ENCODE measurements around the gene GOLGA3.
"Not testable (repeated sequence)": the region's sequence is repeated elsewhere in the genome, so short reads cannot be mapped to it uniquely, and the experiment has no call there.

The GOLGA3 gene

GRCh38 chr12:132858718-132859266 lies 30.1 kb upstream of the GOLGA3 start:
- H3K27me3 ChIP-seq (ENCODE audit: low read depth, low read length) = no peaks in the 10 kb centered on the region
- H3K4me1 ChIP-seq (ENCODE audit: control insufficient read depth in 1 of 2, insufficient read depth in 2 of 2, low read length in 2 of 2) = no peaks in the 10 kb centered on the region
- no peak overlapping the region for H3K4me3 ChIP-seq (ENCODE audit: low read depth in 1 of 2, low read length in 2 of 2)
- H3K27ac ChIP-seq (ENCODE audit: low read length) = no peak overlapping the region
- H3K36me3 ChIP-seq (ENCODE audit: control insufficient read depth in 1 of 2, insufficient read depth in 2 of 2, low read length in 2 of 2) = peaks cover 41 to 79% of the 10 kb centered on the region in 2 donors
- H3K9me3 ChIP-seq (ENCODE audit: control insufficient read depth in 1 of 2, low read length in 2 of 2) = no peaks in the 10 kb centered on the region

DNA sequence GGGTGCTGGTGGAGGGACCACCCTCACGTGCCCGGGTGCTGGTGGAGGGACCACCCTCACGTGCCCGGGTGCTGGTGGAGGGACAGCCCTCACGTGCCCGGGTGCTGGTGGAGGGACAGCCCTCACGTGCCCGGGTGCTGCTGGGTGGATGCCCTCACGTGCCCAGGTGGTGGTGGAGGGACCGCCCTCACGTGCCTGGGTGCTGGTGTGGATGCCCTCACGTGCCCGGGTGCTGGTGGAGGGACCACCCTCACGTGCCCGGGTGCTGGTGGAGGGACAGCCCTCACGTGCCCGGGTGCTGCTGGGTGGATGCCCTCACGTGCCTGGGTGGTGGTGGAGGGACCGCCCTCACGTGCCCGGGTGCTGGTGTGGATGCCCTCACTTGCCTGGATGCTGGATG lies 28.4 kb upstream of the GOLGA3 start:
- H3K9me3 ChIP-seq (ENCODE audit: control insufficient read depth in 1 of 2, low read length in 2 of 2); H3K27me3 ChIP-seq (ENCODE audit: low read depth, low read length); H3K4me3 ChIP-seq (ENCODE audit: low read depth in 1 of 2, low read length in 2 of 2); H3K27ac ChIP-seq (ENCODE audit: low read length); H3K4me1 ChIP-seq (ENCODE audit: control insufficient read depth in 1 of 2, insufficient read depth in 2 of 2, low read length in 2 of 2): not testable (repeated sequence)
- H3K36me3 ChIP-seq (ENCODE audit: control insufficient read depth in 1 of 2, insufficient read depth in 2 of 2, low read length in 2 of 2) = peaks cover 48 to 91% of the 10 kb centered on the region in 2 donors

DNA sequence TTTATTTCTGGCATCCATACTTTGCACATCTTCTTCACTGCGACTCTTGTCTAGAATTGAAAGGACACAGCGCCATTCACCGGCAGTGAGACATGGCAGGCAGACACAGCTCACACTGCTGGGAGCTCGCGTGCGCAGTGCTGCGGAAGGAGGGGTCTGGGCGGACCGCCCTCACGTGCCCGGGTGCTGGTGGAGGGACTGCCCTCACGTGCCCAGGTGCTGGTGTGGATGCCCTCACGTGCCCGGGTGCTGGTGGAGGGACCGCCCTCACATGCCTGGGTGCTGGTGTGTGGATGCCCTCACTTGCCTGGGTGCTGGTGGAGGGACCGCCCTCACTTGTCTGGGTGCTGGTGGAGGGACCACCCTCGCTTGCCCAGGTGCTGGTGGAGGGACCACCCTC lies 27.9 kb upstream of the GOLGA3 start:
- H3K36me3 ChIP-seq (ENCODE audit: control insufficient read depth in 1 of 2, insufficient read depth in 2 of 2, low read length in 2 of 2) = peaks cover 49 to 90% of the 10 kb centered on the region in 2 donors

GRCh38 chr12:132855211-132855610 lies 26.5 kb upstream of the GOLGA3 start:
- not testable (repeated sequence) for H3K27me3 ChIP-seq (ENCODE audit: low read depth, low read length); H3K27ac ChIP-seq (ENCODE audit: low read length); H3K4me1 ChIP-seq (ENCODE audit: control insufficient read depth in 1 of 2, insufficient read depth in 2 of 2, low read length in 2 of 2); H3K9me3 ChIP-seq (ENCODE audit: control insufficient read depth in 1 of 2, low read length in 2 of 2); H3K4me3 ChIP-seq (ENCODE audit: low read depth in 1 of 2, low read length in 2 of 2)
- peaks cover 48 to 89% of the 10 kb centered on the region in 2 donors for H3K36me3 ChIP-seq (ENCODE audit: control insufficient read depth in 1 of 2, insufficient read depth in 2 of 2, low read length in 2 of 2)

More for the DNA sequence above, 27.9 kb upstream of the GOLGA3 start:
- Histone ChIP-seq H3K4me1 (ENCODE audit: control insufficient read depth in 1 of 2, insufficient read depth in 2 of 2, low read length in 2 of 2) (no peaks in the 10 kb centered on the region), H3K4me3 (ENCODE audit: low read depth in 1 of 2, low read length in 2 of 2) (no peak overlapping the region), H3K27me3 (ENCODE audit: low read depth, low read length) (no peaks in the 10 kb centered on the region), H3K9me3 (ENCODE audit: control insufficient read depth in 1 of 2, low read length in 2 of 2) (no peaks in the 10 kb centered on the region), H3K27ac (ENCODE audit: low read length) (no peak overlapping the region)

GRCh38 chr12:132853285-132854092 lies 24.8 kb upstream of the GOLGA3 start:
- no peaks in the 10 kb centered on the region for H3K4me1 ChIP-seq (ENCODE audit: control insufficient read depth in 1 of 2, insufficient read depth in 2 of 2, low read length in 2 of 2)
- no peak overlapping the region for H3K4me3 ChIP-seq (ENCODE audit: low read depth in 1 of 2, low read length in 2 of 2)
- H3K9me3 ChIP-seq (ENCODE audit: control insufficient read depth in 1 of 2, low read length in 2 of 2) = no peaks in the 10 kb centered on the region
- peaks cover 49 to 81% of the 10 kb centered on the region in 2 donors for H3K36me3 ChIP-seq (ENCODE audit: control insufficient read depth in 1 of 2, insufficient read depth in 2 of 2, low read length in 2 of 2)
- H3K27me3 ChIP-seq (ENCODE audit: low read depth, low read length) = no peaks in the 10 kb centered on the region
- H3K27ac ChIP-seq (ENCODE audit: low read length) = no peak overlapping the region

GRCh38 chr12:132852496-132852895 lies 23.8 kb upstream of the GOLGA3 start:
- Histone ChIP-seq H3K4me1 (ENCODE audit: control insufficient read depth in 1 of 2, insufficient read depth in 2 of 2, low read length in 2 of 2) (no peaks in the 10 kb centered on the region), H3K36me3 (ENCODE audit: control insufficient read depth in 1 of 2, insufficient read depth in 2 of 2, low read length in 2 of 2) (peaks cover 53 to 83% of the 10 kb centered on the region in 2 donors), H3K4me3 (ENCODE audit: low read depth in 1 of 2, low read length in 2 of 2) (no peak overlapping the region), H3K9me3 (ENCODE audit: control insufficient read depth in 1 of 2, low read length in 2 of 2) (no peaks in the 10 kb centered on the region), H3K27ac (ENCODE audit: low read length) (no peak overlapping the region), H3K27me3 (ENCODE audit: low read depth, low read length) (no peaks in the 10 kb centered on the region)

DNA sequence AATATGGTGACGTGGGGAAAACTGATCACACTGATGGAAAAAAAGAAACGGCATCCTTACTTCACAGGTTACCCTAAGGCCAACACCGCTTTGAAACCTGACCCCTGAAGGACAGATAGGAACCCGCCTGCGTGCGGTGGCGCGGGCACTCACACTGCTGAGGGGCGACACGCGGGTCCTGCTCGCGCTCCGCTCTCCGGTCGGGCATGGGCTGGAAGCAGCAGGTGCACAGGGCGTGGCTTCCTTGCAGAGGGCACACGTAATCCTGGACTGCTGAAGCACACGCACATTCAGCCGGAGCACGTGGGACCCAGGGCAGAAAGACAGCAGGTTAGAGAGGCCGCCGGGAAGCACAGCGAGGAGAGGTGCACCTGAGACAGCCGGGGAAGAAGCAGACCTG lies 22.8 kb upstream of the GOLGA3 start:
- H3K4me3 ChIP-seq (ENCODE audit: low read depth in 1 of 2, low read length in 2 of 2) = no peak overlapping the region
- H3K9me3 ChIP-seq (ENCODE audit: control insufficient read depth in 1 of 2, low read length in 2 of 2) = no peaks in the 10 kb centered on the region
- H3K27me3 ChIP-seq (ENCODE audit: low read depth, low read length) = no peaks in the 10 kb centered on the region
- peaks cover 57 to 83% of the 10 kb centered on the region in 2 donors for H3K36me3 ChIP-seq (ENCODE audit: control insufficient read depth in 1 of 2, insufficient read depth in 2 of 2, low read length in 2 of 2)
- no peak overlapping the region for H3K27ac ChIP-seq (ENCODE audit: low read length)
- H3K4me1 ChIP-seq (ENCODE audit: control insufficient read depth in 1 of 2, insufficient read depth in 2 of 2, low read length in 2 of 2) = no peaks in the 10 kb centered on the region

DNA sequence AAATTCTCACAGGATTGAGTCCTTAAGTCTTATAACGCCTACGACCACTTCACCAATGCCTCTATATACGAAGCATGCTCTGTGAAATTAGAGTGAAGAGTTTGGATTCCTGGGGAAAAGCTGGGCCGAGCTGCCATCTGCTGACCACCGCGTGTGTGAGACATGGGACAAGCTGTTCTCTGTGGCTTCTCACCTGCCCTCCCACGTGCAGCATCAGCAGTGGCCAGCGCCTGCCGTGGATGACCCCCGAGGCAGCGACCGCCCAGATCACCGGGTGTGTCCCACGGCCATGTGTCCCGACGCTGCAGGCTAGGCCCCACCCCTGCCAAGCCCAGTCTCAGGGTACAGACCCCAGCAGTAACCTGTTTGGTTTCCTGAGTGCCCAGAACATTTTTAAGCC lies 21.6 kb upstream of the GOLGA3 start:
- Histone ChIP-seq H3K4me1 (ENCODE audit: control insufficient read depth in 1 of 2, insufficient read depth in 2 of 2, low read length in 2 of 2) (no peaks in the 10 kb centered on the region), H3K9me3 (ENCODE audit: control insufficient read depth in 1 of 2, low read length in 2 of 2) (no peaks in the 10 kb centered on the region), H3K36me3 (ENCODE audit: control insufficient read depth in 1 of 2, insufficient read depth in 2 of 2, low read length in 2 of 2) (peaks cover 46 to 80% of the 10 kb centered on the region in 2 donors), H3K27me3 (ENCODE audit: low read depth, low read length) (no peaks in the 10 kb centered on the region), H3K27ac (ENCODE audit: low read length) (no peak overlapping the region), H3K4me3 (ENCODE audit: low read depth in 1 of 2, low read length in 2 of 2) (no peak overlapping the region)

DNA sequence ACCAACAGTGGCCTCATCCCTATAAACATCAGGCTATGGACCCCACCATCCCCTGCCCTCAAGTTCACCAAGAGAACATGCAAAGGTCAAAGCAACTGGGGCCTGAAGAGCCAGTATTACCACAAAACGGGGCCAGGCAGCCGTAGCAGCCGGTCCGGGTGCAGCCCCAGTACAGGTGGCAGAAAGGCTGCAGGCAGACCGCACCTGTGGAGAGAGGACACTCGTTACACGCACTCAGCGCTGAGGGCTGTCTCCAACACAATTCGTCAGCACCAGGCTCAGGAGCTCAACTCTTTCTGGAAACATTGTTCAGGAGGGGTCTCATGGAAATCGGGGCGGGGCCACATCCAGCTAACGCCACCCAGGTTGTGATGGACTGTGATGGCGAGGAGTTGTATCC lies 19.9 kb upstream of the GOLGA3 start:
- H3K36me3 ChIP-seq (ENCODE audit: control insufficient read depth in 1 of 2, insufficient read depth in 2 of 2, low read length in 2 of 2) = peaks cover 43 to 73% of the 10 kb centered on the region in 2 donors

DNA sequence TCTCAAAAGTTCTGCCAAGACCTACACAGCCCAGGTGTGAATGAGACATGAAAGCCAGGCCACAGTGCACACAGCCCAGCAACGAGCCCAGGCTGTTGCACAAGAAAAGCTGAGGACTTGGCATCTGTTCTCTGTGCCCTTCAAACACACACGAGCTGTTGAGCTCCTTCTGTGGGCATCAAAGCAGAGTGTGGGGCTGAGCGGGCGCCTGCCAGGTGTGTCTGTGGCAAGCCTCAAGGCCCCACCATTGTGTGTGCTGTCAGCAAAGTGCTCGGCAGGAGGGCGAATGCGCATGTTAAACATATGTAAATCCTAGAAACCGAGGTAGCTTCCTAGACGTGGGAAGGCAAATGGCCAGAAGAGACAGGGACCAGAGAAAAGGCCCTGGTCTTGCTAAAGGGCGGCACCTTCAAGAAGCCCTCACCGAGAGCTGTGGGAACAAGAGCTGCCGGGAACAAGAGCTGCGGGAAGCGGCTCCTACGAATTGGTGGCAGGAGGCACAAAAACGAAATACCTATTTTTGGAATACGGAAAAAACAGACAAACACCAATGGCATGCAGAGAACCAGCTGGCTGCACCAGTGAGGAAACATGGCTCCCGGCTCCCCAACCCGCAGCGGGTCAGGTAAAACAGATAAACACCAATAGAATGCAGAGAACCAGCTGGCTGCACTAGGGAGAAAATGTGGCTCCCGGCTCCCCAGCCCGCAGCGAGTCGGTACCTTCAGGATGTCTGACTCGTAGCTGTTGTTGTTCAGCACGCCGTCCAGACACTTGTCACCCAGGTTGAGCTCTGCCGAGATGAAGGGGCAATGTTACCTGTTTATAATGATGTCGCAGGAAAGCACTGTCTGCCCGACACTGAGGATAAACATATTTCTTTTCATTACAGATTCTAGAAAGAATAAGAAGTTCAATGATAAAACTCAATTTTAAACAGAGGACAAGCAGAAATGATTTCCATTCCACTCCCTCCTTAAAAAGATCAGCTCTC lies 19.0 kb upstream of the GOLGA3 start:
- H3K4me3 ChIP-seq (ENCODE audit: low read depth in 1 of 2, low read length in 2 of 2) = no peak overlapping the region
- no peaks in the 10 kb centered on the region for H3K4me1 ChIP-seq (ENCODE audit: control insufficient read depth in 1 of 2, insufficient read depth in 2 of 2, low read length in 2 of 2)
- H3K27me3 ChIP-seq (ENCODE audit: low read depth, low read length) = no peaks in the 10 kb centered on the region
- H3K36me3 ChIP-seq (ENCODE audit: control insufficient read depth in 1 of 2, insufficient read depth in 2 of 2, low read length in 2 of 2) = peaks cover 36 to 72% of the 10 kb centered on the region in 2 donors
- H3K27ac ChIP-seq (ENCODE audit: low read length) = no peak overlapping the region
- no peaks in the 10 kb centered on the region for H3K9me3 ChIP-seq (ENCODE audit: control insufficient read depth in 1 of 2, low read length in 2 of 2)

More for the DNA sequence above, 19.9 kb upstream of the GOLGA3 start:
- H3K4me1 ChIP-seq (ENCODE audit: control insufficient read depth in 1 of 2, insufficient read depth in 2 of 2, low read length in 2 of 2) = no peaks in the 10 kb centered on the region
- no peaks in the 10 kb centered on the region for H3K9me3 ChIP-seq (ENCODE audit: control insufficient read depth in 1 of 2, low read length in 2 of 2)
- H3K4me3 ChIP-seq (ENCODE audit: low read depth in 1 of 2, low read length in 2 of 2) = no peak overlapping the region
- no peaks in the 10 kb centered on the region for H3K27me3 ChIP-seq (ENCODE audit: low read depth, low read length)
- no peak overlapping the region for H3K27ac ChIP-seq (ENCODE audit: low read length)

GRCh38 chr12:132844681-132845080 lies 16.0 kb upstream of the GOLGA3 start:
- not testable (repeated sequence) for H3K27ac ChIP-seq (ENCODE audit: low read length); H3K9me3 ChIP-seq (ENCODE audit: control insufficient read depth in 1 of 2, low read length in 2 of 2); H3K27me3 ChIP-seq (ENCODE audit: low read depth, low read length); H3K4me1 ChIP-seq (ENCODE audit: control insufficient read depth in 1 of 2, insufficient read depth in 2 of 2, low read length in 2 of 2); H3K4me3 ChIP-seq (ENCODE audit: low read depth in 1 of 2, low read length in 2 of 2)
- H3K36me3 ChIP-seq (ENCODE audit: control insufficient read depth in 1 of 2, insufficient read depth in 2 of 2, low read length in 2 of 2) = peaks cover 37 to 79% of the 10 kb centered on the region in 2 donors
